Measurements from ENCODE around the gene P2RY14. TPM values are rescaled to one million over a fixed set of nuclear protein-coding genes. Genes with fewer than 3 reads are reported as not detected.

The P2RY14 gene
- total and polyA plus RNA-seq, 5 donors = 0.39 to 1.9 (median 1.3) TPM

GRCh38 chr3:151201051-151201730 lies 77.2 kb downstream of the P2RY14 start:
- WGBS = 94% methylated on average over 7 of the region's 7 CpGs
- no peak for DNase-seq
- H3K4me1 ChIP-seq (ENCODE audit: control insufficient read depth, insufficient read depth, low read length) = no peaks in the 10 kb centered on the region
- no peak overlapping the region for H3K27ac ChIP-seq (ENCODE audit: low read length)
- no peaks in the 10 kb centered on the region for H3K9me3 ChIP-seq (ENCODE audit: control insufficient read depth, low read length)
- no peak for ATAC-seq
- no peak overlapping the region for H3K4me3 ChIP-seq (ENCODE audit: low read length)
- no peaks in the 10 kb centered on the region for H3K27me3 ChIP-seq (ENCODE audit: control insufficient read depth, insufficient read depth)
- intact Hi-C loops (cut with DNase I) = no loop called here

DNA sequence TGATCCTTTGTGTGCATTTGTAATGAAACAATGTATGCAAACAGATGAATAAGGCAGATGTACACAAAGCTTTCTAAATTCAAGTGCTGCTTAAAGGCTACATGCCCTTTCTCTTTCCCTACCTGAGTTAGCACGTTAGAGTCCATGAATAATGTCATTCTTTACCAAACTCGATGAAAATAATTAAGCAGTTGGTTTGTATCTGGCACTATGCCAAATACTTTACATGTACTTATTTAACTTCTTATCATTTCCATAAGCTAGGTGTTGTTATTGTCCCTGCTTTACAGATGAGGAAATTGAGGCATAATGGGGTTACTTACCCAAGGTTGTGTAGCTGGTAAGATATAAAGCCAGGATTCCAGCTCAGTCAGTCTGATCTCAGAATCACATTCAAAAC lies 77.8 kb downstream of the P2RY14 start:
- Histone ChIP-seq H3K27ac (ENCODE audit: low read length) (no peak overlapping the region), H3K9me3 (ENCODE audit: control insufficient read depth, low read length) (no peaks in the 10 kb centered on the region), H3K4me1 (ENCODE audit: control insufficient read depth, insufficient read depth, low read length) (no peaks in the 10 kb centered on the region), H3K27me3 (ENCODE audit: control insufficient read depth, insufficient read depth) (no peaks in the 10 kb centered on the region), H3K4me3 (ENCODE audit: low read length) (no peak overlapping the region)
- intact Hi-C loops (cut with DNase I) = no loop called here
- DNase-seq = no peak
- ATAC-seq = no peak
- WGBS = 70% methylated on average over 2 of the region's 2 CpGs

DNA sequence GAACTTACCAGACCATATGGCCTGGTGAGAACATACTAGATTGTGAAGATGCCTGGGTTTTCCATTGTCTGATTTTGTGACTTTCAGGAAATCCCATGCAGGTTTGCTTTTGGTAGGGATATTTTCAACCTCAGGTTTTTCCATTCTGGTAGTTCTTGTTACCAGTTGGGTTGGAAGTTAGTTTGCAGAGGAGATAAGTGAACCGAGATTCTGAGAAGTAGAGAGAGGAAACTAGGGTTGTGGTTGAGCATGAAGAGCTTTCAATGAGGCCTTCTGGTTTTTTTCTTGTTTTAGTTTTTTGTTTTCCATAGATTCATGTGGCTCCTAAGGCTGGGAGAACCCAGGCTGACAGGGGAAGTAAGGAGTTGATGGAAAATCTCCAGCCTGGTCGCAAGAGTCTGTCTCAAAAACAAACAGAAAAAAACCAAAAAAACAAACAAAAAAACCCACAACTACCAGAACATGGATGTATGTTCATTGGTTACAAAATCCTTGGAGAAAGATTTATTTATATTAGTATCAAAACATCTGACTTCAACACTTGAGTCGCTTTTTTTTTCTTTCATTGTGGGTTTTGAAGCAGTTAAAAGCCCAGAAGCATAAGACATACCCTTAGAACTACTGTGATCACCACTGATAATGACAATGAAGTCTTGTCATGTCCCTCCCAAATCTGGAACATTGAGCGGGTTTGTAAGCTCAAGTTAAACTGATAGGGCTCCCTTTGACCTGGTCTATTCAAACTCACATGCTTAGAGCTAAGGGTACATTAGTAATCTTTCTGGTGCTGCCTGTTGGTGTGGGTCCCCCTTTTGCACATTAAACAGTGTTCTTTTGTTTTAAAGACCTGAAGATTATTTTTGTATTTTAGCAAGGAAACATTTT lies 78.5 kb downstream of the P2RY14 start:
- WGBS = 87% methylated on average over 4 of the region's 4 CpGs
- no peaks in the 10 kb centered on the region for H3K27me3 ChIP-seq (ENCODE audit: control insufficient read depth, insufficient read depth)
- DNase-seq (no peak), ATAC-seq (no peak)
- H3K4me3 ChIP-seq (ENCODE audit: low read length) = no peak overlapping the region
- no peaks in the 10 kb centered on the region for H3K9me3 ChIP-seq (ENCODE audit: control insufficient read depth, low read length)
- no peak overlapping the region for H3K27ac ChIP-seq (ENCODE audit: low read length)
- intact Hi-C loops (cut with DNase I) = no loop called here
- no peaks in the 10 kb centered on the region for H3K4me1 ChIP-seq (ENCODE audit: control insufficient read depth, insufficient read depth, low read length)

DNA sequence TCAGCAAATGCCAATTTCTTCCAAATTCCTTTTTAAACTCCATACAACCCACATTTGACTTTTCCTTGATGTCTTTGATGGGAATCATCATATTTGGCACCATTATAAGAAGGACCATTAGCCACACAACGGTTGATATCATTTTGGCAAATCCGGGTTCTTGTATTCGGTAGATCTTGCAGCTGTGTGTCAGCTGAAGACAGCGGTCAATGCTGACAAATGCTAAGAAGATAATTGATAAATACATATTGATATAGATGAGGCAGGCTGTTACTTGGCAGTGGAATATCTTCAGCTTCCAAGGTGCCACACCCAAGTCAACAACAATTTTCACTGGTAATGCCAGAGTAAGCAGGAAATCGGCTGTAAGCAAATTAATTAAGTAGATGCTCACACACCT lies 79.5 kb downstream of the P2RY14 start:
- intact Hi-C loops (cut with DNase I) = no loop called here
- H3K4me3 ChIP-seq (ENCODE audit: low read length) = no peak overlapping the region
- 93% methylated on average over 5 of the region's 5 CpGs for WGBS
- DNase-seq = no peak
- no peaks in the 10 kb centered on the region for H3K4me1 ChIP-seq (ENCODE audit: control insufficient read depth, insufficient read depth, low read length)
- no peak for ATAC-seq
- no peaks in the 10 kb centered on the region for H3K9me3 ChIP-seq (ENCODE audit: control insufficient read depth, low read length)
- no peaks in the 10 kb centered on the region for H3K27me3 ChIP-seq (ENCODE audit: control insufficient read depth, insufficient read depth)
- no peak overlapping the region for H3K27ac ChIP-seq (ENCODE audit: low read length)

GRCh38 chr3:151197981-151198767 lies 80.2 kb downstream of the P2RY14 start:
- intact Hi-C loops (cut with DNase I) = no loop called here
- no peak for DNase-seq
- Histone ChIP-seq H3K27me3 (ENCODE audit: control insufficient read depth, insufficient read depth) (no peaks in the 10 kb centered on the region), H3K9me3 (ENCODE audit: control insufficient read depth, low read length) (no peaks in the 10 kb centered on the region), H3K4me3 (ENCODE audit: low read length) (no peak overlapping the region), H3K27ac (ENCODE audit: low read length) (no peak overlapping the region), H3K4me1 (ENCODE audit: control insufficient read depth, insufficient read depth, low read length) (no peaks in the 10 kb centered on the region)
- 87% methylated on average over 6 of the region's 6 CpGs for WGBS
- ATAC-seq = no peak

DNA sequence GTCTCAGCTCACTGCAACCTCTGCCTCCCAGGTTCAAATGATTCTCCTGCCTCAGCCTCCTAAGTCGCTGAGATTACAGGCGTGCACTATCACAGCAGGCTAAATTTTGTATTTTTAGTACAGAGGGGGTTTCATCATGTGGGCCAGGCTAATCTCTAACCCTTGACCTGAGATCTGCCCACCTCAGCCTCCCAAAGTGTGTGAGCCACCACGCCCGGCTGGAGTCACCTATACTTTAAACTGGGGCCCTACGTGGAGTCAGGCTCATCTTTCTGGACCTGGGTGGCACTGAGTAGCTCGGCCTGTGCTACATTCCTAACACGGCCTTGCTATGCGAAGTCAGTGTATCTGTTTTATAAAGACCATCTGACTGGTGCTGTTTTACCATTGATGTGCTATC lies 81.1 kb downstream of the P2RY14 start:
- DNase-seq (no peak), ATAC-seq (no peak)
- WGBS = 95% methylated on average over 8 of the region's 8 CpGs
- Histone ChIP-seq H3K27ac (ENCODE audit: low read length) (no peak overlapping the region), H3K4me1 (ENCODE audit: control insufficient read depth, insufficient read depth, low read length) (no peaks in the 10 kb centered on the region), H3K4me3 (ENCODE audit: low read length) (no peak overlapping the region), H3K27me3 (ENCODE audit: control insufficient read depth, insufficient read depth) (no peaks in the 10 kb centered on the region), H3K9me3 (ENCODE audit: control insufficient read depth, low read length) (no peaks in the 10 kb centered on the region)
- intact Hi-C loops (cut with DNase I) = no loop called here

DNA sequence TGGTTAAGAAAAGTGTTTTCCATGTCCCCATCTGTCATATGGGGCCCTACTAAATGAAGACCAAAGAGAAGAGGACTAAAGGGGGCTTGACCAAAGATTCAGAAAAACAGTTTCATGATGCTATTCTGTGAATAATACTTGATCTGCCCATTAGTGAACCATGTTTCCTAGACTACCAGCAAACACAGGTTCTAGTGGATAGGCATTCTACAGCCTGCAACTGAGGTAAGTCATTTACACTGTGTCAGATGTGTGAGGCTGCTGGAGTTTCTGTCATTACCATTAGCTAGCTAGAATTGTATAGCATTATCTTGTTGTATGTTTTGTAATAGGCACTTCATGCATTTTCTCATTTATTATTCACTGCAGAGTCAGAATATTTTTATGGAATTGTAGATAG lies 81.9 kb downstream of the P2RY14 start:
- H3K4me1 ChIP-seq (ENCODE audit: control insufficient read depth, insufficient read depth, low read length) = no peaks in the 10 kb centered on the region
- H3K27ac ChIP-seq (ENCODE audit: low read length) = no peak overlapping the region
- ATAC-seq (no peak), DNase-seq (no peak)
- no peak overlapping the region for H3K4me3 ChIP-seq (ENCODE audit: low read length)
- H3K9me3 ChIP-seq (ENCODE audit: control insufficient read depth, low read length) = no peaks in the 10 kb centered on the region
- H3K27me3 ChIP-seq (ENCODE audit: control insufficient read depth, insufficient read depth) = no peaks in the 10 kb centered on the region
- intact Hi-C loops (cut with DNase I) = no loop called here

DNA sequence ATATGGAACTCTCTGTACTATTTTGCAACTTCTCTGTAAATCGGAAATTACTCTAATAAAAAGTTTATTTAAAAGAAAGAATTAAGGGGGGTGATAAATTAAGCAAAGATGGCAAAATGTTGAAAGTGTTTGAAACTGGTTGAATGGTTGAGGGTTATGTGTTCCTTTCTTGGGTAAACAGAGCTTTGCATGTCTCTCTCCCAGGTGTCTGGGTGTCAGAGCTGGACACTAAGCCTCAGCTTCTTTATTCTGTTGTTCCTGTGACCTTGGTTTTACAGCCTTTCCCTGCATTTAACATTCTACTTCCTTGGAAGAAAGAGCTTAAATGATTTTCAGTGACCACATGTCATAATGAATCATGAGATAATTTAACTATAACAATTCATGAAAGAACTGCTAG lies 82.5 kb downstream of the P2RY14 start:
- WGBS = 83% methylated on average over 1 of the region's 1 CpG
- H3K27ac ChIP-seq (ENCODE audit: low read length) = no peak overlapping the region
- H3K9me3 ChIP-seq (ENCODE audit: control insufficient read depth, low read length) = no peaks in the 10 kb centered on the region
- no peak for ATAC-seq
- H3K4me3 ChIP-seq (ENCODE audit: low read length) = no peak overlapping the region
- DNase-seq = no peak
- no peaks in the 10 kb centered on the region for H3K4me1 ChIP-seq (ENCODE audit: control insufficient read depth, insufficient read depth, low read length)
- H3K27me3 ChIP-seq (ENCODE audit: control insufficient read depth, insufficient read depth) = no peaks in the 10 kb centered on the region
- intact Hi-C loops (cut with DNase I) = no loop called here

- Histone ChIP-seq H3K27me3 (ENCODE audit: control insufficient read depth, insufficient read depth) (no peaks in the 10 kb centered on the region), H3K27ac (ENCODE audit: low read length) (no peak overlapping the region), H3K4me1 (ENCODE audit: control insufficient read depth, insufficient read depth, low read length) (no peaks in the 10 kb centered on the region), H3K4me3 (ENCODE audit: low read length) (no peak overlapping the region), H3K9me3 (ENCODE audit: control insufficient read depth, low read length) (no peaks in the 10 kb centered on the region)
- ATAC-seq = no peak
- intact Hi-C loops (cut with DNase I) = no loop called here
- 95% methylated on average over 6 of the region's 6 CpGs for WGBS
- DNase-seq = no peak
These were observed 85.8 kb downstream of the P2RY14 start for GRCh38 chr3:151192545-151192944.

DNA sequence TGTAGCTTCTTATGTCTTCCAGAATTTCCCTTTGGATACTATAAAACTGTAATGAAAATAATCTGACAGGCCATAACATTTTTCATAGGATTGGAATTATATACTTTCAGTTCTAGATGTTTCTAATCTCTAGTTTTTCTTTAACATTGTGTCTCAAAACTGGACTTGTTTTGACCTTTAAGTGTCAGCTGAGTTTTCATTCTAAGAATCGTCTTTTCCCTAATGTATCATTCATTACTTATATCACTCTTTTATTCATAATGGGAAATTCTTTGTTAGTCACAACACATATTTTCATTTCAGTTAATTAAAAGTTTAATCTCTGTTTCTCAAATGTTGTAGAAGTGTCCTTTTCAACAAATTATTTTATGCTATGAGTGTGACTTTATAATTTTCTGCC lies 87.2 kb downstream of the P2RY14 start:
- intact Hi-C loops (cut with DNase I) = no loop called here

GRCh38 chr3:151183265-151183671 lies 95.1 kb downstream of the P2RY14 start:
- H3K9me3 ChIP-seq (ENCODE audit: control insufficient read depth, low read length) = no peaks in the 10 kb centered on the region
- no peaks in the 10 kb centered on the region for H3K27me3 ChIP-seq (ENCODE audit: control insufficient read depth, insufficient read depth)
- ATAC-seq (peak in 1 of 2 donors; percentile 16), DNase-seq (no peak)
- H3K27ac ChIP-seq (ENCODE audit: low read length) = no peak overlapping the region
- H3K4me3 ChIP-seq (ENCODE audit: low read length) = no peak overlapping the region
- WGBS = 67% methylated on average over 5 of the region's 5 CpGs
- H3K4me1 ChIP-seq (ENCODE audit: control insufficient read depth, insufficient read depth, low read length) = peaks cover 2% of the 10 kb centered on the region
- intact Hi-C loops (cut with DNase I) = no loop called here

More for the DNA sequence above, 87.2 kb downstream of the P2RY14 start:
- no peaks in the 10 kb centered on the region for H3K27me3 ChIP-seq (ENCODE audit: control insufficient read depth, insufficient read depth)
- H3K27ac ChIP-seq (ENCODE audit: low read length) = no peak overlapping the region
- no peaks in the 10 kb centered on the region for H3K4me1 ChIP-seq (ENCODE audit: control insufficient read depth, insufficient read depth, low read length)
- ATAC-seq = no peak
- WGBS = 87% methylated on average over 1 of the region's 1 CpG
- no peak for DNase-seq
- no peaks in the 10 kb centered on the region for H3K9me3 ChIP-seq (ENCODE audit: control insufficient read depth, low read length)
- H3K4me3 ChIP-seq (ENCODE audit: low read length) = no peak overlapping the region
